VCaP (cell line): ENCODE data around the gene SYNGR2.

Experiments
- H3K27ac ChIP-seq: fragments of 450-650 bp; 2 replicates; pipeline ENCODE4 v1.5.1; 2017
- CTCF ChIP-seq: fragments of 450-650 bp; conservative IDR thresholded peaks from 2 replicates; pipeline ENCODE4 v1.5.1; 2017; ENCODE audit warnings: mild to moderate bottlenecking, moderate library complexity

The SYNGR2 gene

GRCh38 chr17:78122931-78123249 is 45.5 kb upstream of the SYNGR2 start:
- no peak for TF ChIP-seq CTCF
- H3K27ac ChIP-seq = no peak overlapping the region

GRCh38 chr17:78123258-78123929 is 45.0 kb upstream of the SYNGR2 start:
- TF ChIP-seq CTCF = no peak
- no peak overlapping the region for H3K27ac ChIP-seq

- no peak for TF ChIP-seq CTCF
- no peak overlapping the region for H3K27ac ChIP-seq
These were observed 44.1 kb upstream of the SYNGR2 start for GRCh38 chr17:78124081-78124835.

- TF ChIP-seq CTCF = no peak
- H3K27ac ChIP-seq = no peak overlapping the region
These were observed 43.6 kb upstream of the SYNGR2 start for GRCh38 chr17:78124836-78125137.

GRCh38 chr17:78125138-78125913 is 43.1 kb upstream of the SYNGR2 start:
- peak overlapping the region; percentile 93; the same call in 1 of the 2 replicates for H3K27ac ChIP-seq
- no peak for TF ChIP-seq CTCF

GRCh38 chr17:78125976-78126894 is 42.1 kb upstream of the SYNGR2 start:
- peak overlapping the region; percentile 93; the same call in 1 of the 2 replicates for H3K27ac ChIP-seq
- no peak for TF ChIP-seq CTCF
